ENCODE measurements around the gene NXF1.

- TF ChIP-seq, protein P1, sequence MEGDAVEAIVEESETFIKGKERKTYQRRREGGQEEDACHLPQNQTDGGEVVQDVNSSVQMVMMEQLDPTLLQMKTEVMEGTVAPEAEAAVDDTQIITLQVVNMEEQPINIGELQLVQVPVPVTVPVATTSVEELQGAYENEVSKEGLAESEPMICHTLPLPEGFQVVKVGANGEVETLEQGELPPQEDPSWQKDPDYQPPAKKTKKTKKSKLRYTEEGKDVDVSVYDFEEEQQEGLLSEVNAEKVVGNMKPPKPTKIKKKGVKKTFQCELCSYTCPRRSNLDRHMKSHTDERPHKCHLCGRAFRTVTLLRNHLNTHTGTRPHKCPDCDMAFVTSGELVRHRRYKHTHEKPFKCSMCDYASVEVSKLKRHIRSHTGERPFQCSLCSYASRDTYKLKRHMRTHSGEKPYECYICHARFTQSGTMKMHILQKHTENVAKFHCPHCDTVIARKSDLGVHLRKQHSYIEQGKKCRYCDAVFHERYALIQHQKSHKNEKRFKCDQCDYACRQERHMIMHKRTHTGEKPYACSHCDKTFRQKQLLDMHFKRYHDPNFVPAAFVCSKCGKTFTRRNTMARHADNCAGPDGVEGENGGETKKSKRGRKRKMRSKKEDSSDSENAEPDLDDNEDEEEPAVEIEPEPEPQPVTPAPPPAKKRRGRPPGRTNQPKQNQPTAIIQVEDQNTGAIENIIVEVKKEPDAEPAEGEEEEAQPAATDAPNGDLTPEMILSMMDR (conservative IDR thresholded peaks at IDR 0.05; ENCODE audit: low read depth, low read length) = no peak
- no peak for TF ChIP-seq EZH2 (IDR thresholded peaks at IDR 0.05; ENCODE audit: low read length, unreplicated experiment)
- no peak for TF ChIP-seq EZH2phosphoT487 (IDR thresholded peaks at IDR 0.05; ENCODE audit: borderline replicate concordance, low read length)
Measured at GRCh38 chr11:62770778-62771143, 34.5 kb downstream of the NXF1 start.
